Rectal smooth muscle tissue (tissue), 1 donor: ENCODE measurements around the gene EPHA4.

Experiments
- H3K27ac ChIP-seq: one replicate; pipeline ENCODE4 v1.7.0; 2013; ENCODE audit warnings: low read depth, low read length, inconsistent platforms
- H3K27me3 ChIP-seq: one replicate; pipeline ENCODE4 v1.7.0; 2013; ENCODE audit warnings: low read length; ENCODE audit not compliant: control insufficient read depth, insufficient read depth
- H3K36me3 ChIP-seq: one replicate; pipeline ENCODE4 v1.7.0; 2013; ENCODE audit warnings: low read length; ENCODE audit not compliant: control insufficient read depth, insufficient read depth
- H3K4me1 ChIP-seq: one replicate; pipeline ENCODE4 v1.7.0; 2013; ENCODE audit warnings: low read length; ENCODE audit not compliant: control insufficient read depth, insufficient read depth
- H3K4me3 ChIP-seq: one replicate; pipeline ENCODE4 v1.7.0; 2013; ENCODE audit warnings: low read length
- H3K9ac ChIP-seq: one replicate; pipeline ENCODE4 v1.7.0; 2013; ENCODE audit warnings: low read length

Gene EPHA4

DNA sequence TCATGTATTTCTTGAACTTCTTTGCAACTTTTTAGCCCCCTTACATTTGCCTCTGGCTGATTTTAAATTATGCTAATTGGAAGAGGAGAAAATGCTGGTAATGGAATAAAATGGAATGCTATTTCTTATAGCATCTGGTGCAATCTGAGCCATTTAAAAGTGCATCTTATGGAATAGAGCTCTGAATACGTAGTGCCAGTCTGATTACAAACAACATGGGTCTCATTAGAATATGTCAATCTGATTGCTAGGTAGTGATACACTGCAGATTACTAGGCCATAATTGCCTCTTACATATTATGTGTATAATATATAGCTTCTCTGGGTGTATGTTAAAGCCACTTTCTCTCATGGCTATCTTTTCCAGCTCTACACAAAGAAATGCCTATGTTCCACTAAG is 159.1 kb downstream of the EPHA4 start:
- Histone ChIP-seq H3K27me3 (no peaks in the 10 kb centered on the region), H3K4me1 (no peaks in the 10 kb centered on the region), H3K4me3 (no peak overlapping the region), H3K9ac (no peak overlapping the region), H3K36me3 (no peaks in the 10 kb centered on the region), H3K27ac (no peak overlapping the region)

- Histone ChIP-seq H3K9ac (no peak overlapping the region), H3K4me1 (no peaks in the 10 kb centered on the region), H3K4me3 (no peak overlapping the region)
Measured at GRCh38 chr2:221410487-221410886, 161.6 kb downstream of the EPHA4 start.

DNA sequence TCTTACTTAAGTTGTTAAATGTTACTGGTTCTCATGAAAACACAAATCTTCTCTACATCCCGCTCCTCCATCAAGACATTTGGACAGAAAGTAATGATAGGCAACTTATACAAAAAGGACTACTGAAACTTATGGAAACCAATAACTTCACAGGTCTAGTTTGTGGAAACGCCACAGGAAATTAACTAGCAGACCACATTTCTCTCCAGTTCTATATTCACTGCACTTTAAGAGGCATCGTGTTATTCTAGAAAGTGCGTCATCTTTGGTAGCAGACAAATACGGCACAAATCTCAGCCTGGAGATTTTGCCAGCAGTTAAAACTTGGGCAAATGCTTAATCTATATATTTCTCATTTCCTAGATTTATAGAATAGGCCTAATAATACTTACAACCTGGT is 164.3 kb downstream of the EPHA4 start:
- Histone ChIP-seq H3K36me3 (no peaks in the 10 kb centered on the region), H3K4me3 (no peak overlapping the region), H3K4me1 (no peaks in the 10 kb centered on the region), H3K27me3 (peaks cover 4% of the 10 kb centered on the region), H3K27ac (no peak overlapping the region), H3K9ac (no peak overlapping the region)

More at GRCh38 chr2:221410487-221410886, 161.6 kb downstream of the EPHA4 start:
- Histone ChIP-seq H3K36me3 (no peaks in the 10 kb centered on the region), H3K27me3 (no peaks in the 10 kb centered on the region), H3K27ac (no peak overlapping the region)

- H3K4me3 ChIP-seq = no peak overlapping the region
- H3K4me1 ChIP-seq = no peaks in the 10 kb centered on the region
- H3K36me3 ChIP-seq = no peaks in the 10 kb centered on the region
- H3K9ac ChIP-seq = no peak overlapping the region
- H3K27ac ChIP-seq = no peak overlapping the region
- peaks cover 4% of the 10 kb centered on the region for H3K27me3 ChIP-seq
Measured at GRCh38 chr2:221405521-221405920, 166.6 kb downstream of the EPHA4 start.

DNA sequence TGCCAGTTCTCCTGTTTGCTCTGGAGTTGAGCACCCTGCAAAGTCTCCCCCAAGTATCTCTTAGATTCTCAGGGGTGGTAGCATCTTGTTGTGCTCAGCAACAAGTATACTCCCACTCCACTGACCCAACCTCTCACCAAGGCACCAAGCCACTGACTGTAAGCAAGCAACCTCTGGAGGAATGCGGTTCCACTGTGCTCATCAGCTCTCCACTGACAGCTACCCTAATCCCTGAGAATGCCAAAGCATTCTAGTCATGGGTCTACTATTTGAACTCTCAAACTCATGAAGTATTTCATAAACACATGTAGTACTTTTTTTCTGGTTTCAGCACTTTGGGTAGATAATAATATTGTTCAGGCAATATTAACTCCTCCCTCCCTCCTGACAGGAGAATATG is 170.0 kb downstream of the EPHA4 start:
- no peaks in the 10 kb centered on the region for H3K4me1 ChIP-seq
- H3K27me3 ChIP-seq = peaks cover 4% of the 10 kb centered on the region
- H3K4me3 ChIP-seq = no peak overlapping the region
- H3K36me3 ChIP-seq = no peaks in the 10 kb centered on the region
- H3K27ac ChIP-seq = no peak overlapping the region
- H3K9ac ChIP-seq = no peak overlapping the region

DNA sequence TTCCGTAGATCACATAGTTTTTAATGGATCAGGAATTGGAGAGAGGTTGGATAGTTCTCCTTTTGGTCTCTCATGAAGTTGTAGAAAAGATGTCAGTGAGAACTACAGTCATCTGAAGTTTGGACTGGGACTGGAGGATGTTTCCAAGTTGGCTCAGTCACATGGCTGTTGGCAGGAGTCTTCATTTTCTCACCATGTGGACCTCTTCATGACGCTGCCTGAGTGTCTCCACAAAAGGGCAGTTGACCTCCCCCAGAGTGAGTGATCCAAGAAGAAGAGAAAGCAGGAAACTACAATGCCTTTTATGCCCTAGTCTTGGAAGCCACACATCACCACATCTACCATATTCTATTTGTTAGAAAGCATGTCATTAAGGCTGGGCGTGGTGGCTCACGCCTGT is 171.7 kb downstream of the EPHA4 start:
- Histone ChIP-seq H3K27me3 (peaks cover 4% of the 10 kb centered on the region), H3K36me3 (no peaks in the 10 kb centered on the region), H3K4me1 (no peaks in the 10 kb centered on the region), H3K4me3 (no peak overlapping the region), H3K9ac (no peak overlapping the region), H3K27ac (no peak overlapping the region)

DNA sequence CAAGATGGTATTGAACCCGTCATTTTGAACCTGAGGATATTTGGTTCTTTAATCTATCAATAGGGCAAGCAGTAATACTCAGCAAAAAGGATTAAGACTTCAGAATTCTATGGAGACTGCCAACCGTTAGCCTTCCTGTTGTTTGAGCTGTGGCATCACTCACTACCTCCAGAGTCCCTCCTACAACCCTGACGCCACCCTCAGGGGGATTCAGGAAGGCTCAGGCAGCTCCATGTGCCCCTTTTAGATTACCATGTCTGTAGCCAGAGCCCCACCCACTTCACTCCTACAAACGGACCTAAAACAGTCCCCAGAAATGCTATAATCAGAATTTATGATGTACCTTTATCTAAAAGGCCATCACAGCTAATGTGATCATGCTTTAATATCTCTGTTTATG is 172.9 kb downstream of the EPHA4 start:
- Histone ChIP-seq H3K4me1 (no peaks in the 10 kb centered on the region), H3K4me3 (no peak overlapping the region), H3K27ac (no peak overlapping the region), H3K9ac (no peak overlapping the region), H3K27me3 (peaks cover 1% of the 10 kb centered on the region), H3K36me3 (no peaks in the 10 kb centered on the region)

- Histone ChIP-seq H3K9ac (no peak overlapping the region), H3K4me1 (no peaks in the 10 kb centered on the region), H3K36me3 (no peaks in the 10 kb centered on the region), H3K27ac (no peak overlapping the region), H3K4me3 (no peak overlapping the region), H3K27me3 (no peaks in the 10 kb centered on the region)
Measured at GRCh38 chr2:221397187-221397586, 174.9 kb downstream of the EPHA4 start.

- Histone ChIP-seq H3K27me3 (no peaks in the 10 kb centered on the region), H3K9ac (no peak overlapping the region), H3K27ac (no peak overlapping the region), H3K36me3 (no peaks in the 10 kb centered on the region), H3K4me1 (peaks cover 11% of the 10 kb centered on the region), H3K4me3 (no peak overlapping the region)
Measured at GRCh38 chr2:221392228-221392881, 179.7 kb downstream of the EPHA4 start.

GRCh38 chr2:221390878-221391277 is 181.2 kb downstream of the EPHA4 start:
- H3K27ac ChIP-seq = no peak overlapping the region

GRCh38 chr2:221389904-221390303 is 182.2 kb downstream of the EPHA4 start:
- Histone ChIP-seq H3K27me3 (no peaks in the 10 kb centered on the region), H3K4me1 (peaks cover 11% of the 10 kb centered on the region), H3K4me3 (no peak overlapping the region), H3K36me3 (no peaks in the 10 kb centered on the region), H3K9ac (no peak overlapping the region), H3K27ac (peak overlapping the region; percentile 38)

More at GRCh38 chr2:221390878-221391277, 181.2 kb downstream of the EPHA4 start:
- Histone ChIP-seq H3K9ac (no peak overlapping the region), H3K36me3 (no peaks in the 10 kb centered on the region), H3K4me3 (no peak overlapping the region), H3K4me1 (peaks cover 11% of the 10 kb centered on the region), H3K27me3 (no peaks in the 10 kb centered on the region)

DNA sequence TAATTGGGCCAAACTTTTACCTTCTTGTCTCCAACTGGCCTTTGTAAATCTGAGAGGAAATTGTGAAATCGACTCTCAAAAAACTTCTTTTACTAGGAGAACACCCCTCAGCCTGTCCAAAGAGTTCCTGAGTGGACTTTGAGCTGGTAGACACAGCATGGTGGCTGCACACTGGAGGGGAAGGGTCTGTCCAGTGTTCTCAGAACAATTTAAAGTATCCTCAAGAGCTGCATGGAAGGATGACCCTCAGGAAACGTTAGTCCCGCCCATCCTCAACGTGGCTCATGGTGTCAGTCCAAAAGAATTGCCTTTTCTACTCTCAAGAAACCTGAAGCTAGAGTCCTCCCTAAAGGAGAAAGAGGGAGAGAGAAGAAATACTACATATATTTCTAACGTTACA is 182.7 kb downstream of the EPHA4 start:
- no peak overlapping the region for H3K9ac ChIP-seq

GRCh38 chr2:221388891-221389290 is 183.2 kb downstream of the EPHA4 start:
- Histone ChIP-seq H3K36me3 (no peaks in the 10 kb centered on the region), H3K4me1 (peaks cover 11% of the 10 kb centered on the region), H3K9ac (no peak overlapping the region), H3K4me3 (no peak overlapping the region), H3K27ac (no peak overlapping the region), H3K27me3 (no peaks in the 10 kb centered on the region)

More for the DNA sequence above, 182.7 kb downstream of the EPHA4 start:
- Histone ChIP-seq H3K4me3 (no peak overlapping the region), H3K27me3 (no peaks in the 10 kb centered on the region), H3K4me1 (peaks cover 11% of the 10 kb centered on the region), H3K27ac (peak overlapping the region; percentile 38), H3K36me3 (no peaks in the 10 kb centered on the region)
